Measurements from ENCODE around the gene AANAT.

Gene AANAT

GRCh38 chr17:76422860-76423259, 44.5 kb upstream of the AANAT start:
- ATAC-seq, result no peak
- TF ChIP-seq TOX (CRISPR knock-in tag; IDR thresholded peaks at IDR 0.05; ENCODE audit: borderline replicate concordance) (no peak), ZFP30 (CRISPR knock-in tag; IDR thresholded peaks at IDR 0.05) (no peak), CSDC2 (CRISPR knock-in tag; IDR thresholded peaks at IDR 0.05) (no peak), ZNF8 (CRISPR knock-in tag; IDR thresholded peaks at IDR 0.05) (no peak), CSRNP3 (CRISPR knock-in tag; IDR thresholded peaks at IDR 0.05) (no peak), ISL1 (CRISPR knock-in tag; IDR thresholded peaks at IDR 0.05) (no peak), ZNF70 (CRISPR knock-in tag; IDR thresholded peaks at IDR 0.05) (no peak), PPARA (CRISPR knock-in tag; IDR thresholded peaks at IDR 0.05; ENCODE audit: borderline replicate concordance) (no peak), CREB5 (CRISPR knock-in tag; IDR thresholded peaks at IDR 0.05; ENCODE audit: low read depth) (no peak), ARNTL (CRISPR knock-in tag; IDR thresholded peaks at IDR 0.05; ENCODE audit: borderline replicate concordance, low read depth) (no peak), BACH2 (CRISPR knock-in tag; IDR thresholded peaks at IDR 0.05; ENCODE audit: borderline replicate concordance) (no peak), GLIS3 (CRISPR knock-in tag; IDR thresholded peaks at IDR 0.05) (no peak), OSR1 (CRISPR knock-in tag; IDR thresholded peaks at IDR 0.05) (no peak), POU6F1 (CRISPR knock-in tag; IDR thresholded peaks at IDR 0.05; ENCODE audit: borderline replicate concordance, low read depth) (no peak), ZNF565 (CRISPR knock-in tag; conservative IDR thresholded peaks at IDR 0.05; ENCODE audit: low read depth) (no peak)

- no peak for ATAC-seq
- TF ChIP-seq CSDC2 (CRISPR knock-in tag; IDR thresholded peaks at IDR 0.05), result no peak
- TF ChIP-seq TOX (CRISPR knock-in tag; IDR thresholded peaks at IDR 0.05; ENCODE audit: borderline replicate concordance), result no peak
- TF ChIP-seq TSHZ2 (CRISPR knock-in tag; IDR thresholded peaks at IDR 0.05), result no peak
- TF ChIP-seq SNAI2 (CRISPR knock-in tag; IDR thresholded peaks at IDR 0.05), result no peak
- no peak for TF ChIP-seq ZNF565 (CRISPR knock-in tag; conservative IDR thresholded peaks at IDR 0.05; ENCODE audit: low read depth)
- no peak for TF ChIP-seq GLIS3 (CRISPR knock-in tag; IDR thresholded peaks at IDR 0.05)
- TF ChIP-seq ESRRG (CRISPR knock-in tag; IDR thresholded peaks at IDR 0.05), result no peak
- TF ChIP-seq BACH2 (CRISPR knock-in tag; IDR thresholded peaks at IDR 0.05; ENCODE audit: borderline replicate concordance), result no peak
- TF ChIP-seq CSRNP3 (CRISPR knock-in tag; IDR thresholded peaks at IDR 0.05), result no peak
- no peak for TF ChIP-seq ISL1 (CRISPR knock-in tag; IDR thresholded peaks at IDR 0.05)
- no peak for TF ChIP-seq RARB (CRISPR knock-in tag; IDR thresholded peaks at IDR 0.05)
- no peak for TF ChIP-seq PATZ1 (CRISPR knock-in tag; IDR thresholded peaks at IDR 0.05; ENCODE audit: borderline replicate concordance)
- no peak for TF ChIP-seq ZFP30 (CRISPR knock-in tag; IDR thresholded peaks at IDR 0.05)
- no peak for TF ChIP-seq PPARA (CRISPR knock-in tag; IDR thresholded peaks at IDR 0.05; ENCODE audit: borderline replicate concordance)
- TF ChIP-seq TCF4 (CRISPR knock-in tag; IDR thresholded peaks at IDR 0.05; ENCODE audit: borderline replicate concordance), result no peak
These were observed 40.5 kb upstream of the AANAT start for GRCh38 chr17:76426853-76427252.

All from SK-N-SH treated with all-trans-retinoic acid at 6 μM for 48 hours (cell line).